HG03039 (cell line): ENCODE results near the gene ANKS1B.
A peak's percentile ranks its signal among the peaks of the same experiment; 100 is the strongest.
"Not testable (repeated sequence)": the region's sequence is repeated elsewhere in the genome, so short reads cannot be mapped to it uniquely, and the experiment has no call there.

ENCODE experiments used
- ATAC-seq: cut with Tn5 transposase; IDR thresholded peaks from one replicate; pipeline ENCODE4 v1.9.1; 2021; ENCODE audit warnings: mild to moderate bottlenecking, moderate library complexity; ENCODE audit not compliant: unreplicated experiment

ANKS1B gene

GRCh38 chr12:99302874-99303273 is 681.9 kb downstream of the ANKS1B start:
- no peak for ATAC-seq

- ATAC-seq, result no peak
Measured at GRCh38 chr12:99287136-99287535, 697.6 kb downstream of the ANKS1B start.

GRCh38 chr12:99284161-99284560 is 700.6 kb downstream of the ANKS1B start:
- ATAC-seq, result no peak

- no peak for ATAC-seq
Measured at GRCh38 chr12:99282624-99283023, 702.1 kb downstream of the ANKS1B start.

GRCh38 chr12:99282086-99282485 is 702.6 kb downstream of the ANKS1B start:
- ATAC-seq, result no peak

- peak; percentile 62 for ATAC-seq
Measured at GRCh38 chr12:99281277-99281676, 703.5 kb downstream of the ANKS1B start.

- no peak for ATAC-seq
Measured at GRCh38 chr12:99278899-99279298, 705.8 kb downstream of the ANKS1B start.

GRCh38 chr12:99277591-99278379 is 707.0 kb downstream of the ANKS1B start:
- ATAC-seq, result no peak

GRCh38 chr12:99271071-99271470 is 713.7 kb downstream of the ANKS1B start:
- ATAC-seq, result no peak

- ATAC-seq, result no peak
Measured at GRCh38 chr12:99267038-99267437, 717.7 kb downstream of the ANKS1B start.

- no peak for ATAC-seq
Measured at GRCh38 chr12:99265648-99266047, 719.1 kb downstream of the ANKS1B start.

GRCh38 chr12:99261256-99261655 is 723.5 kb downstream of the ANKS1B start:
- no peak for ATAC-seq

- ATAC-seq, result no peak
Measured at GRCh38 chr12:99260456-99260996, 724.2 kb downstream of the ANKS1B start.

- no peak for ATAC-seq
Measured at GRCh38 chr12:99259040-99259934, 725.4 kb downstream of the ANKS1B start.

- ATAC-seq, result no peak
Measured at GRCh38 chr12:99257672-99258071, 727.1 kb downstream of the ANKS1B start.

GRCh38 chr12:99253068-99253467 is 731.7 kb downstream of the ANKS1B start:
- no peak for ATAC-seq

GRCh38 chr12:99250091-99250490 is 734.6 kb downstream of the ANKS1B start:
- no peak for ATAC-seq

GRCh38 chr12:99249543-99249942 is 735.2 kb downstream of the ANKS1B start:
- no peak for ATAC-seq

GRCh38 chr12:99237907-99238538 is 746.7 kb downstream of the ANKS1B start:
- ATAC-seq, result not testable (repeated sequence)

- ATAC-seq, result no peak
Measured at GRCh38 chr12:99235381-99235780, 749.4 kb downstream of the ANKS1B start.

- no peak for ATAC-seq
Measured at GRCh38 chr12:99234702-99235101, 750.0 kb downstream of the ANKS1B start.
